Placental pericyte (primary cell): ENCODE results near the gene CD164. TPM values are rescaled to one million over a fixed set of nuclear protein-coding genes. Genes with fewer than 3 reads are reported as not detected.

Experiments
- total RNA-seq: library from RNA; depleted of rRNA; stranded (reverse); fragments of >200 nt; gene quantifications from 2 replicates; pipeline ENCODE4 v1.2.3, GENCODE V29; 2012

Gene CD164
- 169 and 191 TPM in 2 replicates for total RNA-seq

GRCh38 chr6:109381747-109382575, at the start of gene CD164:
TSS of gene CD164 (minus strand) at chr6:109382467. CDS start at chr6:109382378, 89 bp downstream.

Other genes starting within 250 kb of the CD164 start
- 1.8 and 2.6 TPM in 2 replicates for gene PPIL6, start 58.2 kb upstream of the CD164 start, total RNA-seq
- gene SMPD2, start 58.3 kb upstream of the CD164 start, total RNA-seq, result 11.2 and 14.7 TPM in 2 replicates
- gene MICAL1, start 73.3 kb upstream of the CD164 start, total RNA-seq, result 37.4 and 85.2 TPM in 2 replicates
- gene ZBTB24, start 100.8 kb upstream of the CD164 start, total RNA-seq, result 5.5 and 9.9 TPM in 2 replicates